ENCODE results near the gene GPR32. TPM values are rescaled to one million over a fixed set of nuclear protein-coding genes. Genes with fewer than 3 reads are reported as not detected.

GPR32 gene
- total and polyA plus RNA-seq, 10 of the 15 experiments (the other 5 are each of a cell fraction or from before 2014, with no cell fraction given): not detected

DNA sequence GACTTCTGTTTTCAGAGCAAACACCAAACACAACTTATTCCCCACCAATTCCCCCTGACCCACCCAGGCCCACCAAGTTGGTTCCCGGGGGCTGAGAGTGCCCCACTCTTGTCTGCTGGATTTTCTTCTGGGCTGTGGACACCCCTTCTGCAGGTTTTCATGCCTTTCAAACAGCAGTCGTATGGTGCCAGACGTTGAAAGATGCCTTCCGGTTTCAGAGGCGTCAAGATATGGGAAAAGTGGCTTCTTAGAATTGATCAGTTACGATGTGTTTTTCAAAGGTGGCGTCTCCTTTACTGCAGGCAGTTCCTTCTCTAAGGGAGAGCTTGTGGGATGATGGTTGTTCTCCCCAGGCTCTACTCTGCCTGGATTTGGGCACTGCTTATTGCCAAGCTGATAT, 34.4 kb upstream of the GPR32 start:
- intact Hi-C loops (cut with micrococcal nuclease; ENCODE audit: unreplicated experiment): no loop called here
- H3K4me2 ChIP-seq (ENCODE audit: control insufficient read depth, insufficient read depth): no peak overlapping the region
- BruUV-seq (replicated peaks): no TSS peak
- no peaks in the 10 kb centered on the region for H3K4me1 ChIP-seq (ENCODE audit: control insufficient read depth, insufficient read depth, low read length)
- no peaks in the 10 kb centered on the region; a peak in 2 of 4 replicates for H3K27me3 ChIP-seq (replicated peaks in 1 of 2; ENCODE audit: control insufficient read depth in 2 of 2, insufficient read depth in 2 of 2, low read length in 1 of 2)
- ChIA-PET POLR2A (no interaction called here), RAD21 (ENCODE audit: unreplicated experiment) (no interaction called here), SMC1A (ENCODE audit: uncharacterized antibody, unreplicated experiment) (interaction anchor here (0.7 to 0.8 kb wide), 2 partner anchors 66 to 144 kb away, joined by 3 read pairs; no protein-coding TSS in a partner anchor), CTCF (no interaction called here)
- in situ Hi-C loops (cut with MboI): no loop called here
- H2AFZ ChIP-seq (ENCODE audit: control insufficient read depth, low read depth, low read length): no peak overlapping the region
- no peak for DNase-seq (ENCODE audit: low read depth, low spot score)
- no peak for ATAC-seq
- no peaks in the 10 kb centered on the region for H3K36me3 ChIP-seq (ENCODE audit: control insufficient read depth in 2 of 2, insufficient read depth in 2 of 2, low read length in 1 of 2)
- no peak overlapping the region for H3K27ac ChIP-seq (ENCODE audit: control insufficient read depth, insufficient read depth)
- no peak overlapping the region for H3K4me3 ChIP-seq
- WGBS (ENCODE audit: insufficient coverage, insufficient replicate concordance, low lambda C conversion rate, missing lambda C conversion rate): 22% methylated on average over 7 of the region's 7 CpGs
- no peak for FAIRE-seq
- H3K9me3 ChIP-seq (replicated peaks; ENCODE audit: control insufficient read depth, insufficient read depth, low read length): no peaks in the 10 kb centered on the region
- no peaks in the 10 kb centered on the region for H4K20me1 ChIP-seq (ENCODE audit: control insufficient read depth, insufficient read depth)
- no peak overlapping the region for H3K9ac ChIP-seq (ENCODE audit: control insufficient read depth, insufficient read depth, low read length)
- no peaks in the 10 kb centered on the region for H3K79me2 ChIP-seq (ENCODE audit: control insufficient read depth, insufficient read depth, low read length)
- TF ChIP-seq, protein P1, sequence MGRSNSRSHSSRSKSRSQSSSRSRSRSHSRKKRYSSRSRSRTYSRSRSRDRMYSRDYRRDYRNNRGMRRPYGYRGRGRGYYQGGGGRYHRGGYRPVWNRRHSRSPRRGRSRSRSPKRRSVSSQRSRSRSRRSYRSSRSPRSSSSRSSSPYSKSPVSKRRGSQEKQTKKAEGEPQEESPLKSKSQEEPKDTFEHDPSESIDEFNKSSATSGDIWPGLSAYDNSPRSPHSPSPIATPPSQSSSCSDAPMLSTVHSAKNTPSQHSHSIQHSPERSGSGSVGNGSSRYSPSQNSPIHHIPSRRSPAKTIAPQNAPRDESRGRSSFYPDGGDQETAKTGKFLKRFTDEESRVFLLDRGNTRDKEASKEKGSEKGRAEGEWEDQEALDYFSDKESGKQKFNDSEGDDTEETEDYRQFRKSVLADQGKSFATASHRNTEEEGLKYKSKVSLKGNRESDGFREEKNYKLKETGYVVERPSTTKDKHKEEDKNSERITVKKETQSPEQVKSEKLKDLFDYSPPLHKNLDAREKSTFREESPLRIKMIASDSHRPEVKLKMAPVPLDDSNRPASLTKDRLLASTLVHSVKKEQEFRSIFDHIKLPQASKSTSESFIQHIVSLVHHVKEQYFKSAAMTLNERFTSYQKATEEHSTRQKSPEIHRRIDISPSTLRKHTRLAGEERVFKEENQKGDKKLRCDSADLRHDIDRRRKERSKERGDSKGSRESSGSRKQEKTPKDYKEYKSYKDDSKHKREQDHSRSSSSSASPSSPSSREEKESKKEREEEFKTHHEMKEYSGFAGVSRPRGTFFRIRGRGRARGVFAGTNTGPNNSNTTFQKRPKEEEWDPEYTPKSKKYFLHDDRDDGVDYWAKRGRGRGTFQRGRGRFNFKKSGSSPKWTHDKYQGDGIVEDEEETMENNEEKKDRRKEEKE (IDR thresholded peaks at IDR 0.05): no peak
- TF ChIP-seq WRNIP1 (IDR thresholded peaks at IDR 0.05; ENCODE audit: borderline replicate concordance, low read depth, low read length) (no peak), PAX8 (IDR thresholded peaks at IDR 0.05) (no peak), SRF (IDR thresholded peaks at IDR 0.05; ENCODE audit: low read depth in 2 of 2, low read length in 2 of 2) (no peak), LARP7 (IDR thresholded peaks at IDR 0.05) (no peak), SUPT20H (IDR thresholded peaks at IDR 0.05; ENCODE audit: borderline replicate concordance, control insufficient read depth, low read depth, low read length) (no peak), HCFC1 (IDR thresholded peaks at IDR 0.05; ENCODE audit: low read length) (no peak)
- TF ChIP-seq, protein P2, sequence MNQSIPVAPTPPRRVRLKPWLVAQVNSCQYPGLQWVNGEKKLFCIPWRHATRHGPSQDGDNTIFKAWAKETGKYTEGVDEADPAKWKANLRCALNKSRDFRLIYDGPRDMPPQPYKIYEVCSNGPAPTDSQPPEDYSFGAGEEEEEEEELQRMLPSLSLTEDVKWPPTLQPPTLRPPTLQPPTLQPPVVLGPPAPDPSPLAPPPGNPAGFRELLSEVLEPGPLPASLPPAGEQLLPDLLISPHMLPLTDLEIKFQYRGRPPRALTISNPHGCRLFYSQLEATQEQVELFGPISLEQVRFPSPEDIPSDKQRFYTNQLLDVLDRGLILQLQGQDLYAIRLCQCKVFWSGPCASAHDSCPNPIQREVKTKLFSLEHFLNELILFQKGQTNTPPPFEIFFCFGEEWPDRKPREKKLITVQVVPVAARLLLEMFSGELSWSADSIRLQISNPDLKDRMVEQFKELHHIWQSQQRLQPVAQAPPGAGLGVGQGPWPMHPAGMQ (IDR thresholded peaks at IDR 0.05; ENCODE audit: borderline replicate concordance): no peak
- TF ChIP-seq, protein P3, sequence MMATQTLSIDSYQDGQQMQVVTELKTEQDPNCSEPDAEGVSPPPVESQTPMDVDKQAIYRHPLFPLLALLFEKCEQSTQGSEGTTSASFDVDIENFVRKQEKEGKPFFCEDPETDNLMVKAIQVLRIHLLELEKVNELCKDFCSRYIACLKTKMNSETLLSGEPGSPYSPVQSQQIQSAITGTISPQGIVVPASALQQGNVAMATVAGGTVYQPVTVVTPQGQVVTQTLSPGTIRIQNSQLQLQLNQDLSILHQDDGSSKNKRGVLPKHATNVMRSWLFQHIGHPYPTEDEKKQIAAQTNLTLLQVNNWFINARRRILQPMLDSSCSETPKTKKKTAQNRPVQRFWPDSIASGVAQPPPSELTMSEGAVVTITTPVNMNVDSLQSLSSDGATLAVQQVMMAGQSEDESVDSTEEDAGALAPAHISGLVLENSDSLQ (IDR thresholded peaks at IDR 0.05): no peak
- TF ChIP-seq, protein P4, sequence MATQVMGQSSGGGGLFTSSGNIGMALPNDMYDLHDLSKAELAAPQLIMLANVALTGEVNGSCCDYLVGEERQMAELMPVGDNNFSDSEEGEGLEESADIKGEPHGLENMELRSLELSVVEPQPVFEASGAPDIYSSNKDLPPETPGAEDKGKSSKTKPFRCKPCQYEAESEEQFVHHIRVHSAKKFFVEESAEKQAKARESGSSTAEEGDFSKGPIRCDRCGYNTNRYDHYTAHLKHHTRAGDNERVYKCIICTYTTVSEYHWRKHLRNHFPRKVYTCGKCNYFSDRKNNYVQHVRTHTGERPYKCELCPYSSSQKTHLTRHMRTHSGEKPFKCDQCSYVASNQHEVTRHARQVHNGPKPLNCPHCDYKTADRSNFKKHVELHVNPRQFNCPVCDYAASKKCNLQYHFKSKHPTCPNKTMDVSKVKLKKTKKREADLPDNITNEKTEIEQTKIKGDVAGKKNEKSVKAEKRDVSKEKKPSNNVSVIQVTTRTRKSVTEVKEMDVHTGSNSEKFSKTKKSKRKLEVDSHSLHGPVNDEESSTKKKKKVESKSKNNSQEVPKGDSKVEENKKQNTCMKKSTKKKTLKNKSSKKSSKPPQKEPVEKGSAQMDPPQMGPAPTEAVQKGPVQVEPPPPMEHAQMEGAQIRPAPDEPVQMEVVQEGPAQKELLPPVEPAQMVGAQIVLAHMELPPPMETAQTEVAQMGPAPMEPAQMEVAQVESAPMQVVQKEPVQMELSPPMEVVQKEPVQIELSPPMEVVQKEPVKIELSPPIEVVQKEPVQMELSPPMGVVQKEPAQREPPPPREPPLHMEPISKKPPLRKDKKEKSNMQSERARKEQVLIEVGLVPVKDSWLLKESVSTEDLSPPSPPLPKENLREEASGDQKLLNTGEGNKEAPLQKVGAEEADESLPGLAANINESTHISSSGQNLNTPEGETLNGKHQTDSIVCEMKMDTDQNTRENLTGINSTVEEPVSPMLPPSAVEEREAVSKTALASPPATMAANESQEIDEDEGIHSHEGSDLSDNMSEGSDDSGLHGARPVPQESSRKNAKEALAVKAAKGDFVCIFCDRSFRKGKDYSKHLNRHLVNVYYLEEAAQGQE (IDR thresholded peaks at IDR 0.05; ENCODE audit: low read depth, low read length): no peak
- TF ChIP-seq, protein P5, sequence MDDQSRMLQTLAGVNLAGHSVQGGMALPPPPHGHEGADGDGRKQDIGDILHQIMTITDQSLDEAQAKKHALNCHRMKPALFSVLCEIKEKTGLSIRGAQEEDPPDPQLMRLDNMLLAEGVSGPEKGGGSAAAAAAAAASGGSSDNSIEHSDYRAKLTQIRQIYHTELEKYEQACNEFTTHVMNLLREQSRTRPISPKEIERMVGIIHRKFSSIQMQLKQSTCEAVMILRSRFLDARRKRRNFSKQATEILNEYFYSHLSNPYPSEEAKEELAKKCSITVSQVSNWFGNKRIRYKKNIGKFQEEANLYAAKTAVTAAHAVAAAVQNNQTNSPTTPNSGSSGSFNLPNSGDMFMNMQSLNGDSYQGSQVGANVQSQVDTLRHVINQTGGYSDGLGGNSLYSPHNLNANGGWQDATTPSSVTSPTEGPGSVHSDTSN (IDR thresholded peaks at IDR 0.05; ENCODE audit: insufficient replicate concordance, low read depth, low read length): no peak
- TF ChIP-seq, protein P6, sequence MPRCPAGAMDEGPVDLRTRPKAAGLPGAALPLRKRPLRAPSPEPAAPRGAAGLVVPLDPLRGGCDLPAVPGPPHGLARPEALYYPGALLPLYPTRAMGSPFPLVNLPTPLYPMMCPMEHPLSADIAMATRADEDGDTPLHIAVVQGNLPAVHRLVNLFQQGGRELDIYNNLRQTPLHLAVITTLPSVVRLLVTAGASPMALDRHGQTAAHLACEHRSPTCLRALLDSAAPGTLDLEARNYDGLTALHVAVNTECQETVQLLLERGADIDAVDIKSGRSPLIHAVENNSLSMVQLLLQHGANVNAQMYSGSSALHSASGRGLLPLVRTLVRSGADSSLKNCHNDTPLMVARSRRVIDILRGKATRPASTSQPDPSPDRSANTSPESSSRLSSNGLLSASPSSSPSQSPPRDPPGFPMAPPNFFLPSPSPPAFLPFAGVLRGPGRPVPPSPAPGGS (IDR thresholded peaks at IDR 0.05; ENCODE audit: borderline replicate concordance, insufficient read depth, low read depth, low read length, poor library complexity, severe bottlenecking): no peak

Data from GM12878 (cell line).